Measurements from ENCODE around the gene DOCK2. TPM values are rescaled to one million over a fixed set of nuclear protein-coding genes. Genes with fewer than 3 reads are reported as not detected.

Gene DOCK2
- polyA plus RNA-seq, 1 of the 3 experiments (the other 2 are of a cell fraction): 3.8 TPM

DNA sequence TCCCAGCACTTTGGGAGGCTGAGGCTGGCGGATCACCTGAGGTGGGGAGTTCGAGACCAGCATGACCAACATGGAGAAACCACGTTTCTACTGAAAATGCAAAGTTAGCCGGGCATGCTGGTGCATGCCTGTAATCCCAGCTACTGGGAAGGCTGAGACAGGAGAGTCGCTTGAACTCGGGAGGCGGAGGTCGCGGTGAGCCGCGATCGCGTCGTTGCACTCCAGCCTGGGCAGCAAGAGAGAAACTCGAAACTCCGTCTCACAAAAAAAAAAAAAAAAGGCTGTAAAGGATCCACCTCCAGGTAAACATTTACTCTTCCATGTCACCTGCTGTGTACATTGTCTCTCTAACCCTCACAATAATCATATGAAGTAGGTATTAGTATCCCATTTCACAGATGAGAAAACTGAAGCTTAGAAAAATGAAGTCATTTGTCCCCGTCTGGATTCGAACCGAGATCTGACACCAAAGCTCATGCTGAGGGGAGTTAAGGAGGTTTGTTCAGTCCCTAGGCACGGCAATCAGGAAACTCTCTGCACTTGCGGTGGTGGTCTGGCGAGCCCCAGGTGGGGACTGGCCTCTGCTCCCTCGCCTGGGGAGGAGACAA is 494 bp upstream of the DOCK2 start:
- peaks cover 0 to 3% of the 10 kb centered on the region in 2 experiments for H3K36me3 ChIP-seq (replicated peaks in 1 of 2; ENCODE audit: control insufficient read depth in 1 of 2, insufficient read depth in 2 of 2, low read length in 1 of 2)
- no peak overlapping the region for H3K4me3 ChIP-seq (ENCODE audit: low read depth in 2 of 2, low read length in 1 of 2)
- ChIA-PET CTCF (interaction anchor here (1.0 kb wide), 1 partner anchor 580 kb away, joined by 3 read pairs; no protein-coding TSS in a partner anchor), POLR2A (no interaction called here)
- no peak overlapping the region for H3K27ac ChIP-seq (ENCODE audit: low read depth in 2 of 2, low read length in 1 of 2)
- H3K79me2 ChIP-seq (ENCODE audit: insufficient read depth): no peaks in the 10 kb centered on the region
- H3K4me2 ChIP-seq: no peak overlapping the region
- no peaks in the 10 kb centered on the region for H3K27me3 ChIP-seq (ENCODE audit: insufficient read depth)
- no peaks in the 10 kb centered on the region for H3K4me1 ChIP-seq (ENCODE audit: control insufficient read depth in 1 of 2, insufficient read depth in 2 of 2, low read depth in 1 of 2, low read length in 1 of 2)
- 0 out of 2 replicates have a peak, but pooled peaks cover 14% of the 10 kb centered on the region for H3K9me3 ChIP-seq
- WGBS (ENCODE audit: low lambda C conversion rate): 98% methylated on average over 20 of the region's 23 CpGs
- DNase-seq: no peak
- H3F3A ChIP-seq (replicated peaks; ENCODE audit: insufficient read depth): peaks cover 5% of the 10 kb centered on the region
- TF ChIP-seq EZH2phosphoT487 (IDR thresholded peaks at IDR 0.05; ENCODE audit: borderline replicate concordance, low read depth) (no peak), GABPA (IDR thresholded peaks at IDR 0.05; ENCODE audit: low read depth) (no peak), GATA2 (CRISPR knock-in tag; IDR thresholded peaks at IDR 0.05) (no peak), SMC3 (IDR thresholded peaks at IDR 0.05; ENCODE audit: low read depth, low read length) (no peak), RAD21 (IDR thresholded peaks at IDR 0.05; ENCODE audit: low read length) (no peak), FOXJ3 (CRISPR knock-in tag; IDR thresholded peaks at IDR 0.05) (no peak), RCOR1 (IDR thresholded peaks at IDR 0.05; ENCODE audit: low read length) (no peak), NFIC (IDR thresholded peaks at IDR 0.05; ENCODE audit: borderline replicate concordance) (no peak), SIN3A (IDR thresholded peaks at IDR 0.05; ENCODE audit: borderline replicate concordance, low read depth, low read length) (no peak), RXRA (IDR thresholded peaks at IDR 0.05; ENCODE audit: borderline replicate concordance, low read depth) (no peak), MEF2A (IDR thresholded peaks at IDR 0.05; ENCODE audit: borderline replicate concordance, low read depth) (no peak), TEAD4 (IDR thresholded peaks at IDR 0.05; ENCODE audit: borderline replicate concordance, insufficient read depth) (no peak), POLR2AphosphoS5 (IDR thresholded peaks at IDR 0.05; ENCODE audit: low read depth, low read length) (no peak)
- TF ChIP-seq, protein P1, sequence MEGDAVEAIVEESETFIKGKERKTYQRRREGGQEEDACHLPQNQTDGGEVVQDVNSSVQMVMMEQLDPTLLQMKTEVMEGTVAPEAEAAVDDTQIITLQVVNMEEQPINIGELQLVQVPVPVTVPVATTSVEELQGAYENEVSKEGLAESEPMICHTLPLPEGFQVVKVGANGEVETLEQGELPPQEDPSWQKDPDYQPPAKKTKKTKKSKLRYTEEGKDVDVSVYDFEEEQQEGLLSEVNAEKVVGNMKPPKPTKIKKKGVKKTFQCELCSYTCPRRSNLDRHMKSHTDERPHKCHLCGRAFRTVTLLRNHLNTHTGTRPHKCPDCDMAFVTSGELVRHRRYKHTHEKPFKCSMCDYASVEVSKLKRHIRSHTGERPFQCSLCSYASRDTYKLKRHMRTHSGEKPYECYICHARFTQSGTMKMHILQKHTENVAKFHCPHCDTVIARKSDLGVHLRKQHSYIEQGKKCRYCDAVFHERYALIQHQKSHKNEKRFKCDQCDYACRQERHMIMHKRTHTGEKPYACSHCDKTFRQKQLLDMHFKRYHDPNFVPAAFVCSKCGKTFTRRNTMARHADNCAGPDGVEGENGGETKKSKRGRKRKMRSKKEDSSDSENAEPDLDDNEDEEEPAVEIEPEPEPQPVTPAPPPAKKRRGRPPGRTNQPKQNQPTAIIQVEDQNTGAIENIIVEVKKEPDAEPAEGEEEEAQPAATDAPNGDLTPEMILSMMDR (IDR thresholded peaks at IDR 0.05): no peak
- TF ChIP-seq, protein P2, sequence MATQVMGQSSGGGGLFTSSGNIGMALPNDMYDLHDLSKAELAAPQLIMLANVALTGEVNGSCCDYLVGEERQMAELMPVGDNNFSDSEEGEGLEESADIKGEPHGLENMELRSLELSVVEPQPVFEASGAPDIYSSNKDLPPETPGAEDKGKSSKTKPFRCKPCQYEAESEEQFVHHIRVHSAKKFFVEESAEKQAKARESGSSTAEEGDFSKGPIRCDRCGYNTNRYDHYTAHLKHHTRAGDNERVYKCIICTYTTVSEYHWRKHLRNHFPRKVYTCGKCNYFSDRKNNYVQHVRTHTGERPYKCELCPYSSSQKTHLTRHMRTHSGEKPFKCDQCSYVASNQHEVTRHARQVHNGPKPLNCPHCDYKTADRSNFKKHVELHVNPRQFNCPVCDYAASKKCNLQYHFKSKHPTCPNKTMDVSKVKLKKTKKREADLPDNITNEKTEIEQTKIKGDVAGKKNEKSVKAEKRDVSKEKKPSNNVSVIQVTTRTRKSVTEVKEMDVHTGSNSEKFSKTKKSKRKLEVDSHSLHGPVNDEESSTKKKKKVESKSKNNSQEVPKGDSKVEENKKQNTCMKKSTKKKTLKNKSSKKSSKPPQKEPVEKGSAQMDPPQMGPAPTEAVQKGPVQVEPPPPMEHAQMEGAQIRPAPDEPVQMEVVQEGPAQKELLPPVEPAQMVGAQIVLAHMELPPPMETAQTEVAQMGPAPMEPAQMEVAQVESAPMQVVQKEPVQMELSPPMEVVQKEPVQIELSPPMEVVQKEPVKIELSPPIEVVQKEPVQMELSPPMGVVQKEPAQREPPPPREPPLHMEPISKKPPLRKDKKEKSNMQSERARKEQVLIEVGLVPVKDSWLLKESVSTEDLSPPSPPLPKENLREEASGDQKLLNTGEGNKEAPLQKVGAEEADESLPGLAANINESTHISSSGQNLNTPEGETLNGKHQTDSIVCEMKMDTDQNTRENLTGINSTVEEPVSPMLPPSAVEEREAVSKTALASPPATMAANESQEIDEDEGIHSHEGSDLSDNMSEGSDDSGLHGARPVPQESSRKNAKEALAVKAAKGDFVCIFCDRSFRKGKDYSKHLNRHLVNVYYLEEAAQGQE (IDR thresholded peaks at IDR 0.05; ENCODE audit: low read depth, low read length): no peak
- H4K20me1 ChIP-seq (ENCODE audit: insufficient read depth): no peaks in the 10 kb centered on the region
- no peak overlapping the region for H3K9ac ChIP-seq
- H2AFZ ChIP-seq (ENCODE audit: low read depth): no peak overlapping the region
- H3K9me2 ChIP-seq: no peaks in the 10 kb centered on the region

Data from SK-N-SH (cell line).